ENCODE data around the gene KLHL22.

- TF ChIP-seq EZH2 (IDR thresholded peaks at IDR 0.05) (no peak), POLR2AphosphoS5 (IDR thresholded peaks at IDR 0.05; ENCODE audit: borderline replicate concordance, low read depth, low read length) (no peak)
Measured at GRCh38 chr22:20400606-20401375, 94.8 kb downstream of the KLHL22 start.
